HepG2 (cell line): ENCODE measurements around the gene ST3GAL2. TPM values are rescaled to one million over a fixed set of nuclear protein-coding genes. Genes with fewer than 3 reads are reported as not detected.

Source experiments
- ATF3 ChIP-seq: sonication (generic); formaldehyde crosslinking; IDR thresholded peaks from 2 replicates; pipeline ENCODE4 v1.4.0; 2020; ENCODE audit warnings: missing genetic modification reagents
- CCDC6 ChIP-seq: sonication (generic); formaldehyde crosslinking; IDR thresholded peaks from 2 replicates; pipeline ENCODE4 v1.8.1; 2022; ENCODE audit warnings: mild to moderate bottlenecking, missing genetic modification reagents, moderate library complexity
- IKZF4 ChIP-seq: sonication (generic); formaldehyde crosslinking; IDR thresholded peaks from 2 replicates; pipeline ENCODE4 v1.5.1; 2020; ENCODE audit warnings: borderline replicate concordance, mild to moderate bottlenecking, low read depth, missing genetic modification reagents; ENCODE audit errors: not compliant biosample characterization
- KDM1A ChIP-seq: IDR thresholded peaks from 2 replicates; pipeline ENCODE4 v1.6.1; 2016; ENCODE audit warnings: missing compliant biosample characterization
- MAFF ChIP-seq: IDR thresholded peaks from 2 replicates; pipeline ENCODE4 v1.6.1; 2011; ENCODE audit warnings: low read depth, low read length, improper control_type of control experiment
- MATR3 ChIP-seq: sonication (generic); formaldehyde crosslinking; IDR thresholded peaks from 2 replicates; pipeline ENCODE4 v1.4.0; 2020; ENCODE audit warnings: missing genetic modification reagents
- NR1H2 ChIP-seq: sonication (generic); formaldehyde crosslinking; IDR thresholded peaks from 2 replicates; pipeline ENCODE4 v1.8.1; 2022; ENCODE audit warnings: low read depth, missing genetic modification reagents, borderline replicate concordance
- REST ChIP-seq, 2 experiments: IDR thresholded peaks; 2 replicates each; pipeline ENCODE4 v1.6.1; 2011 to 2012; ENCODE audit warnings: low read length in 2 of 2, borderline replicate concordance in 1 of 2, low read depth in 1 of 2, mild to moderate bottlenecking in 1 of 2, moderate library complexity in 1 of 2
- RFXANK ChIP-seq: IDR thresholded peaks from 2 replicates; pipeline ENCODE4 v1.6.1; 2016
- SMAD3 ChIP-seq: sonication (generic); formaldehyde crosslinking; IDR thresholded peaks from 2 replicates; pipeline ENCODE4 v1.4.0; 2020; ENCODE audit warnings: missing genetic modification reagents
- SMAD9 ChIP-seq: sonication (generic); formaldehyde crosslinking; IDR thresholded peaks from 2 replicates; pipeline ENCODE4 v1.5.1; 2020; ENCODE audit warnings: mild to moderate bottlenecking, missing genetic modification reagents
- ZBTB37 ChIP-seq: sonication (generic); formaldehyde crosslinking; IDR thresholded peaks from 2 replicates; pipeline ENCODE4 v1.4.0; 2020; ENCODE audit warnings: mild to moderate bottlenecking, missing genetic modification reagents
- ZBTB42 ChIP-seq: sonication (generic); formaldehyde crosslinking; IDR thresholded peaks from 2 replicates; pipeline ENCODE4 v1.5.0; 2020; ENCODE audit warnings: mild to moderate bottlenecking, missing genetic modification reagents
- ZNF230 ChIP-seq: sonication (generic); formaldehyde crosslinking; IDR thresholded peaks from 2 replicates; pipeline ENCODE4 v1.4.0; 2020; ENCODE audit warnings: mild to moderate bottlenecking, missing genetic modification reagents
- ZNF484 ChIP-seq: sonication (generic); formaldehyde crosslinking; IDR thresholded peaks from 2 replicates; pipeline ENCODE4 v1.5.1; 2020; ENCODE audit warnings: mild to moderate bottlenecking, low read depth, missing genetic modification reagents, borderline replicate concordance
- ZNF512B ChIP-seq: sonication (generic); formaldehyde crosslinking; IDR thresholded peaks from 2 replicates; pipeline ENCODE4 v1.5.1; 2020; ENCODE audit warnings: missing genetic modification reagents, mild to moderate bottlenecking, borderline replicate concordance
- ZNF564 ChIP-seq: sonication (generic); formaldehyde crosslinking; IDR thresholded peaks from 2 replicates; pipeline ENCODE4 v1.8.1; 2023; ENCODE audit warnings: mild to moderate bottlenecking, missing genetic modification reagents
- ZNF672 ChIP-seq: sonication (generic); formaldehyde crosslinking; IDR thresholded peaks from 2 replicates; pipeline ENCODE4 v1.8.1; 2022; ENCODE audit warnings: missing genetic modification reagents
- polyA plus RNA-seq, 8 experiments: library from polyadenylated mRNA; depleted of rRNA in 3 of 8; stranded (reverse) in 7 of 8; unstranded in 1 of 8; fragments of >200 nt; fragmentation: Illumina TruSeq in 4 of 8; extraction: Trizol in 4 of 8; gene quantifications; 2 replicates each; pipeline versions ENCODE4 v1.2.1 to v1.2.3, GENCODE V29; 2011 to 2016; ENCODE audit warnings: low read depth in 4 of 8, missing spikeins in 1 of 8, mixed read lengths in 1 of 8; ENCODE audit not compliant: insufficient read depth in 1 of 8
- total RNA-seq, 5 experiments: library from RNA; depleted of rRNA; stranded (reverse); fragments of >200 nt; fragmentation: Illumina TruSeq; extraction: Trizol; gene quantifications; 2 replicates each; pipeline ENCODE4 v1.2.3, GENCODE V29; 2016; ENCODE audit warnings: low read depth in 1 of 5
- TF ChIP-seq, protein P1 (sequence below): sonication (generic); formaldehyde crosslinking; IDR thresholded peaks from 2 replicates; pipeline ENCODE4 v1.4.0; 2020; ENCODE audit warnings: mild to moderate bottlenecking, missing genetic modification reagents

ST3GAL2 gene
- total and polyA plus RNA-seq, 2 of the 13 experiments (the other 11 are each of a cell fraction or from before 2014, with no cell fraction given): 16.3 to 24.9 TPM

- TF ChIP-seq IKZF4 (CRISPR knock-in tag) (peak; percentile 27), CCDC6 (CRISPR knock-in tag) (no peak), MAFF (no peak), SMAD9 (0 out of 2 replicates have a peak, but pooled peaks have one; percentile 17), REST (IDR thresholded peaks at IDR 0.05; ENCODE audit: borderline replicate concordance in 1 of 2, low read depth in 1 of 2, low read length in 2 of 2) (no peak), SMAD3 (CRISPR knock-in tag) (peak; percentile 79), MATR3 (0 out of 2 replicates have a peak, but pooled peaks have one; percentile 74), ZNF564 (CRISPR knock-in tag) (0 out of 2 replicates have a peak, but pooled peaks have one; percentile 23), ZNF512B (CRISPR knock-in tag) (no peak), ZNF672 (CRISPR knock-in tag) (no peak), ZBTB37 (no peak), ZNF484 (CRISPR knock-in tag) (no peak), RFXANK (CRISPR knock-in tag) (no peak; the same call in 1 of the 2 replicates), KDM1A (CRISPR knock-in tag) (no peak), ATF3 (CRISPR knock-in tag) (no peak; the same call in none of the 2 replicates), ZNF230 (CRISPR knock-in tag) (peak; percentile 67; the same call in 1 of the 2 replicates), NR1H2 (CRISPR knock-in tag) (no peak), ZBTB42 (peak; percentile 77; the same call in 1 of the 2 replicates)
- TF ChIP-seq, protein P1, sequence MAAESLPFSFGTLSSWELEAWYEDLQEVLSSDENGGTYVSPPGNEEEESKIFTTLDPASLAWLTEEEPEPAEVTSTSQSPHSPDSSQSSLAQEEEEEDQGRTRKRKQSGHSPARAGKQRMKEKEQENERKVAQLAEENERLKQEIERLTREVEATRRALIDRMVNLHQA: no peak
Measured at GRCh38 chr16:70438969-70439862, at the start of gene ST3GAL2 (continued).
